Measurements from ENCODE around the gene SLC31A1. TPM values are rescaled to one million over a fixed set of nuclear protein-coding genes. Genes with fewer than 3 reads are reported as not detected.

The SLC31A1 gene
- total RNA-seq, 1 donor from 2014 or later = 7.3 TPM

DNA sequence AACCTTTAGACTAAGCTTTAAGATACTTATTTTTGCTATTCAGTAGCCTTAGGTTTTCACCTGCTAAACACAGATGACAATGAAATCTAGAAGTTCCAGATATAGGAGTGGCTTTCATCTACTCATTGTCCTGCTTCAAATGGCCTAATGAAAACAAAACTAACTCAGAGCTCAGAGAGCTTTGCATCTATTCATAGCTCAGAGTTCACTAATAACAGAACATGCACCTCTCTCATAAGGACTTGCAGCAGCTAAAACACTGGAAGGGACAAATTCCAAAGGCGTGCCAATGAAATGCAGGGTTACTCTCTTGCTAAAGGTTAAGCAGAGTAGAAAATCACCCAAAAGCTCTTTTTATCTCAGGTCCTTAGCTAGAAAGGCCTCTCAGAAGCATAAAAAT is 41.5 kb upstream of the SLC31A1 start:
- CTCF ChIA-PET = no interaction called here

DNA sequence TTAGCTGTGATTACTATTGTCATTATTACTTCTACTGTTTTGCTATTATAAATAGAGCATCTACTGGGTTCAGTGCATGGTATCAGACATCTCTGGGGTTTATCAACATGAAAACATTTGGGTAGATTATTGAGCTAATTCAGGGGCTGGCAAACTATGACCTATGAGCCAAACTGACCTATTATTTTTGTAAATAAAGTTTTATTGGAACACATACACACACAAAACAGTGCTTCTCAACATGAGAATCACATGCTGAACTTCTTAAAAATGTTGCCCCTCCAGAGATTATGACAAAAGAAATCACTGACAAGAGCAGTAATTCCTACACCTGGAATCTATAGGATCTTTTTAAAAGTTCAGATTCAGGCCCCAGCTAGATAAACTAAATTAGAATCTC is 40.2 kb upstream of the SLC31A1 start:
- no peaks in the 10 kb centered on the region for H3K27me3 Mint-ChIP-seq
- no peak overlapping the region for H3K27ac Mint-ChIP-seq
- no peak for ATAC-seq (ENCODE audit: low read depth)
- TF ChIP-seq, protein P1, sequence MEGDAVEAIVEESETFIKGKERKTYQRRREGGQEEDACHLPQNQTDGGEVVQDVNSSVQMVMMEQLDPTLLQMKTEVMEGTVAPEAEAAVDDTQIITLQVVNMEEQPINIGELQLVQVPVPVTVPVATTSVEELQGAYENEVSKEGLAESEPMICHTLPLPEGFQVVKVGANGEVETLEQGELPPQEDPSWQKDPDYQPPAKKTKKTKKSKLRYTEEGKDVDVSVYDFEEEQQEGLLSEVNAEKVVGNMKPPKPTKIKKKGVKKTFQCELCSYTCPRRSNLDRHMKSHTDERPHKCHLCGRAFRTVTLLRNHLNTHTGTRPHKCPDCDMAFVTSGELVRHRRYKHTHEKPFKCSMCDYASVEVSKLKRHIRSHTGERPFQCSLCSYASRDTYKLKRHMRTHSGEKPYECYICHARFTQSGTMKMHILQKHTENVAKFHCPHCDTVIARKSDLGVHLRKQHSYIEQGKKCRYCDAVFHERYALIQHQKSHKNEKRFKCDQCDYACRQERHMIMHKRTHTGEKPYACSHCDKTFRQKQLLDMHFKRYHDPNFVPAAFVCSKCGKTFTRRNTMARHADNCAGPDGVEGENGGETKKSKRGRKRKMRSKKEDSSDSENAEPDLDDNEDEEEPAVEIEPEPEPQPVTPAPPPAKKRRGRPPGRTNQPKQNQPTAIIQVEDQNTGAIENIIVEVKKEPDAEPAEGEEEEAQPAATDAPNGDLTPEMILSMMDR (IDR thresholded peaks at IDR 0.05) = no peak
- no peaks in the 10 kb centered on the region for H3K9me3 Mint-ChIP-seq
- H3K36me3 Mint-ChIP-seq (ENCODE audit: low read depth) = peaks cover 90% of the 10 kb centered on the region
- intact Hi-C loops (cut with micrococcal nuclease) = no loop called here
- H3K4me1 Mint-ChIP-seq = no peaks in the 10 kb centered on the region
- DNase-seq = no peak
- no peak overlapping the region for H3K4me3 Mint-ChIP-seq
- POLR2A ChIA-PET = interaction anchor here (0.6 kb wide), 1 partner anchor 34 kb away, joined by 4 read pairs; no protein-coding TSS in a partner anchor
- CTCF ChIA-PET = no interaction called here

More for the DNA sequence above, 41.5 kb upstream of the SLC31A1 start:
- no peak for DNase-seq
- POLR2A ChIA-PET = no interaction called here
- Mint-ChIP-seq H3K4me3 (no peak overlapping the region), H3K9me3 (no peaks in the 10 kb centered on the region), H3K27me3 (no peaks in the 10 kb centered on the region), H3K27ac (no peak overlapping the region), H3K36me3 (ENCODE audit: low read depth) (peaks cover 90% of the 10 kb centered on the region), H3K4me1 (no peaks in the 10 kb centered on the region)
- TF ChIP-seq, protein P1 (IDR thresholded peaks at IDR 0.05) = no peak
- intact Hi-C loops (cut with micrococcal nuclease) = no loop called here
- ATAC-seq (ENCODE audit: low read depth) = no peak

DNA sequence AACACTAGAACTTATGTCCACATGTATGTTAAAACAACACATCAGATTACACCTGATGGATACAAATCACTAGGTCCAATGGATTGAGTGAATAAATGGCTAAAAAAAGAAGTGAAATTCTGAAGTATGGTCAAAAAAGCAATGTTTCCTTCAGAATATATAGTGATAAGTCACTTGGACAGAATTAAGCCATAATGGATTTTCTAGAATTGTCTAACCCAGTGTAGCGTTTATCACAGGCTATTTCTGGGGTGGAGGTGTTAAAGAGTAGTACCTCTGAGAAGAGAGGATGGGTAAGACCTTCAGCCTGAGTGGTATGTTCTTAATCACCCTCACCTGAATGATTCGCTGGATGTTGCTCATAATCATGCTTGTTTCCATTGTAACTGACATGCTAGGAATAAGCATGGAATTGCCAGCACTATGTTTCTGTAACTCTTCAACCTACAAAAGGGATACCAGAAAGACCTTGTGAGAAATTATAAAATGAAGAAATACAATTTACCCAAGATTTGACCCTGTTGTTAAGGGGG is 37.3 kb upstream of the SLC31A1 start:
- Mint-ChIP-seq H3K4me1 (no peaks in the 10 kb centered on the region), H3K4me3 (no peak overlapping the region), H3K36me3 (ENCODE audit: low read depth) (peaks cover 92% of the 10 kb centered on the region), H3K9me3 (no peaks in the 10 kb centered on the region), H3K27ac (no peak overlapping the region), H3K27me3 (no peaks in the 10 kb centered on the region)
- POLR2A ChIA-PET = interaction anchor here (0.6 kb wide), 1 partner anchor 37 kb away, joined by 3 read pairs; the partner anchor contains the start of genes FKBP15 and SLC31A1
- DNase-seq (no peak), ATAC-seq (ENCODE audit: low read depth) (no peak)
- TF ChIP-seq, protein P1 (IDR thresholded peaks at IDR 0.05) = no peak
- CTCF ChIA-PET = no interaction called here
- intact Hi-C loops (cut with micrococcal nuclease) = no loop called here

DNA sequence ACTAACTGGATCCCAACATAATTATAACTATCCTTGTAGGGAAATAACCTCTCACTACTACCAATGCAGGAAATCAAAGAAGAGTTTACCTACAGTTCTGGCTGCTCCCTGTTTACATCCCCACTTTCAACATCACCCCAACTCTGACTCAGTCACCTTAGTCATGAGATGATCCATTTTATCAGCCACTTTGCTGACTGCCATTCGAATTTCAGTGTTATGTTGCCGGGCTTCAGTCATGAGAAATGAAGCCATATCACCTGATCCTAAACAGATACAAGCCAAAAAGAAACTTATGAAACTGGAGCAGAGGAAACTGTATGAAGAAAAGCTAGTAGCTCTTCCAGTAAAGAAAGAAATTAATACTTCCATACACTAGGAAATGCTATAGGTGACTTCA is 36.8 kb upstream of the SLC31A1 start:
- TF ChIP-seq, protein P1 (IDR thresholded peaks at IDR 0.05) = no peak
- ATAC-seq (ENCODE audit: low read depth) = no peak
- no peak overlapping the region for H3K4me3 Mint-ChIP-seq
- no peaks in the 10 kb centered on the region for H3K27me3 Mint-ChIP-seq
- no peak overlapping the region for H3K27ac Mint-ChIP-seq
- no peaks in the 10 kb centered on the region for H3K4me1 Mint-ChIP-seq
- ChIA-PET CTCF (no interaction called here), POLR2A (interaction anchor here (0.6 kb wide), 1 partner anchor 37 kb away, joined by 3 read pairs; the partner anchor contains the start of genes FKBP15 and SLC31A1)
- H3K9me3 Mint-ChIP-seq = no peaks in the 10 kb centered on the region
- intact Hi-C loops (cut with micrococcal nuclease) = no loop called here
- no peak for DNase-seq
- peaks cover 91% of the 10 kb centered on the region for H3K36me3 Mint-ChIP-seq (ENCODE audit: low read depth)

- Mint-ChIP-seq H3K36me3 (ENCODE audit: low read depth) (peaks cover 90% of the 10 kb centered on the region), H3K9me3 (no peaks in the 10 kb centered on the region), H3K27ac (no peak overlapping the region), H3K27me3 (no peaks in the 10 kb centered on the region), H3K4me1 (no peaks in the 10 kb centered on the region), H3K4me3 (no peak overlapping the region)
- TF ChIP-seq, protein P1 (IDR thresholded peaks at IDR 0.05) = no peak
- CTCF ChIA-PET = no interaction called here
- ATAC-seq (ENCODE audit: low read depth) (no peak), DNase-seq (no peak)
- POLR2A ChIA-PET = interaction anchor here (0.6 kb wide), 1 partner anchor 47 kb away, joined by 4 read pairs; no protein-coding TSS in a partner anchor
- intact Hi-C loops (cut with micrococcal nuclease) = no loop called here
These were observed 36.1 kb upstream of the SLC31A1 start for GRCh38 chr9:113185271-113185670.

All from activated B cell treated with CpG ODN at 0.5 μM for 24 hours (primary cell).